Activated naive CD4-positive, alpha-beta T cell treated with anti-CD3 and anti-CD28 coated beads, Interleukin-2, amount 50 U/mL, for 24 hours (primary cell): ENCODE results near the gene MXRA7.
A peak's percentile ranks its signal among the peaks of the same experiment; 100 is the strongest.

ENCODE experiments used
- H3K27ac Mint-ChIP-seq: one replicate; pipeline ENCODE4 v1.8.0; 2021; ENCODE audit warnings: mild to moderate bottlenecking, mixed read lengths
- H3K27me3 Mint-ChIP-seq: one replicate; pipeline ENCODE4 v1.8.0; 2021; ENCODE audit warnings: mixed read lengths
- H3K36me3 Mint-ChIP-seq: one replicate; pipeline ENCODE4 v1.8.0; 2021; ENCODE audit warnings: mixed read lengths
- H3K4me1 Mint-ChIP-seq: one replicate; pipeline ENCODE4 v1.8.0; 2021; ENCODE audit warnings: mixed read lengths
- H3K4me3 Mint-ChIP-seq: one replicate; pipeline ENCODE4 v1.8.0; 2021; ENCODE audit warnings: mild to moderate bottlenecking, mixed read lengths
- H3K9me3 Mint-ChIP-seq: one replicate; pipeline ENCODE4 v1.8.0; 2021; ENCODE audit warnings: mixed read lengths

MXRA7 gene

GRCh38 chr17:76667491-76667755, 43.3 kb downstream of the MXRA7 start:
- no peaks in the 10 kb centered on the region for H3K36me3 Mint-ChIP-seq
- no peak overlapping the region for H3K4me3 Mint-ChIP-seq
- no peaks in the 10 kb centered on the region for H3K9me3 Mint-ChIP-seq
- no peak overlapping the region for H3K27ac Mint-ChIP-seq
- H3K4me1 Mint-ChIP-seq, result peaks cover 32% of the 10 kb centered on the region
- no peaks in the 10 kb centered on the region for H3K27me3 Mint-ChIP-seq

GRCh38 chr17:76660656-76661042, 50.1 kb downstream of the MXRA7 start:
- H3K9me3 Mint-ChIP-seq, result no peaks in the 10 kb centered on the region
- peak overlapping the region; percentile 36 for H3K4me3 Mint-ChIP-seq
- no peaks in the 10 kb centered on the region for H3K36me3 Mint-ChIP-seq
- H3K4me1 Mint-ChIP-seq, result peaks cover 32% of the 10 kb centered on the region
- H3K27ac Mint-ChIP-seq, result no peak overlapping the region
- no peaks in the 10 kb centered on the region for H3K27me3 Mint-ChIP-seq

- peak overlapping the region; percentile 36 for H3K4me3 Mint-ChIP-seq
- H3K36me3 Mint-ChIP-seq, result no peaks in the 10 kb centered on the region
- H3K27me3 Mint-ChIP-seq, result no peaks in the 10 kb centered on the region
- H3K27ac Mint-ChIP-seq, result no peak overlapping the region
- H3K4me1 Mint-ChIP-seq, result peaks cover 32% of the 10 kb centered on the region
- no peaks in the 10 kb centered on the region for H3K9me3 Mint-ChIP-seq
Measured at GRCh38 chr17:76659928-76660655, 50.7 kb downstream of the MXRA7 start.

DNA sequence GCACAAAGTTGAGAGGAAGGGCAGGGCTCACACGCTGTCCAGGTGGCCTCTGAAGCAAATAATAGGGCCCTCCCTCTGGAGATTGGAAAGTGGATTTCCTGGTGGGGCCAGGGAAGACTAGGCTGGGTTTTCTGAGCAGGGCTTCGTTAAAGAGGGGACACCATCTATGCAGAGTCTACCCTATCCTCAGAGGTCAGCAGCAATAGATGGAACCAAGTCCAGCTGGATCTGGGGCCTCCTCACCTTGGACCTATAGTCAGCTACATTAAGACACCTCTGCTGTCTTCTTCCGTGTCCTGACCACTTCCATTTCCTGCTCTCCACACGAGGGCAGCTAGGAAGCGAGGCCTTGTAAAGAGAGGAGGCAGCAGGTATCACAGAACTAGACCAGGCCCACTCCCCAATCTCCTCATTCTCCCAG, 52.5 kb downstream of the MXRA7 start:
- no peaks in the 10 kb centered on the region for H3K36me3 Mint-ChIP-seq
- no peaks in the 10 kb centered on the region for H3K9me3 Mint-ChIP-seq
- H3K27ac Mint-ChIP-seq, result peak overlapping the region; percentile 23
- peaks cover 32% of the 10 kb centered on the region for H3K4me1 Mint-ChIP-seq
- no peaks in the 10 kb centered on the region for H3K27me3 Mint-ChIP-seq
- no peak overlapping the region for H3K4me3 Mint-ChIP-seq

DNA sequence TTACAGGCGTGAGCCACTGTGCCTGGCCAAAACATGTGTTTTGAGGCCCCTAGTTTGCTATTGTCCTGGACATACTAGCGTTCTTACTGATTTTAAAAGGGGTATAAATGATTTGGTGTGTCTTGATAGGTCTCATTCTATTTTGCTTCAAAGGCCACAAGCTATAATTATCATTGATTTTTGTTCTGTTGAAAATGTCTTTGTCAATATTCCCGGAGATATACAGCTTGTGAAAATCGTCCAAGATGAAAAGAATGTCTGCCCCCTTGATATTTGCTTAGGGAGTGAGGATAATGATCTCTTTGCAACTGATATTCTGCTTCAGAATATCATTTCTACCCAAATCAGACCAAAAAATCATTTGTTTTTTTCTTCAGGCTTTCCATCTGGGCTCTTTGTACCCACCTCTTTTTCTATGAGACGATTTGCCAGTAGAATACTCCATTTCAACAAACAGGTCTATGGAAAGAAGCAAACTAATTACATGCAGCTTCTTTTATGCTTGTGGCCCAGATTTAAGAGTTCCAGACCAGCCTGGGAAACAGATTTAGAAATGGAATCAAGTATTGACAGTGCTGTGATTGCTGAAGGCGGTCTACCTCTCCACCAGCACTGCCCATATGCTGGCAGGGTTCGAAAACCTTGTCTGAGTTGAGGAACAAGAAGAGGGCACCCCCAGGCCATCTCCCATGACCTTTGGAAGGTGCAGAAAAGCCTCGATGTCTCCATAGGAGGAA, 53.1 kb downstream of the MXRA7 start:
- H3K27me3 Mint-ChIP-seq, result no peaks in the 10 kb centered on the region
- H3K27ac Mint-ChIP-seq, result peak overlapping the region; percentile 23
- H3K36me3 Mint-ChIP-seq, result no peaks in the 10 kb centered on the region
- no peak overlapping the region for H3K4me3 Mint-ChIP-seq
- no peaks in the 10 kb centered on the region for H3K9me3 Mint-ChIP-seq
- peaks cover 32% of the 10 kb centered on the region for H3K4me1 Mint-ChIP-seq

GRCh38 chr17:76654408-76654807, 56.4 kb downstream of the MXRA7 start:
- Mint-ChIP-seq H3K27ac (no peak overlapping the region), H3K4me1 (peaks cover 13% of the 10 kb centered on the region), H3K36me3 (no peaks in the 10 kb centered on the region), H3K27me3 (no peaks in the 10 kb centered on the region), H3K9me3 (no peaks in the 10 kb centered on the region), H3K4me3 (no peak overlapping the region)

- Mint-ChIP-seq H3K9me3 (peaks cover 5% of the 10 kb centered on the region), H3K4me3 (no peak overlapping the region), H3K36me3 (peaks cover 3% of the 10 kb centered on the region), H3K27ac (peak overlapping the region; percentile 35), H3K4me1 (peaks cover 5% of the 10 kb centered on the region), H3K27me3 (no peaks in the 10 kb centered on the region)
Measured at GRCh38 chr17:76650504-76650903, 60.3 kb downstream of the MXRA7 start.

DNA sequence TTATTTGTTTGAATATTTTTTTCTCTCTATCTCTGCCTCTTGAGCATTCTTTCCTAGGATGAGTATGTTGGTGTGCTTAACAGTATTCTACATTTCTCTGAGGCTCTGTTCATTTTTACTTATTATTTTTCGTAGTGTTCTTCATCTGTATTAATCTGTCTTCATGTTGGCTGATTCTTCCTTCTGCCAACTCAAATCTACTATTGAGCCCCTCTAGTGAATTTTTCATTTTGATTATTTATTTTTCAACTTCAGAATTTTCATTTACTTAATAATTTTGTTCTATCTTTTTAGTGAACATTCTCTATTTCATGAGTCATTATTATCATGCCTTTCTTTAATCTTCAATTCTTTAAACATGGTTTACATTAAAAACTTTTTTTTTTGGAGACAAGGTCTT, 64.1 kb downstream of the MXRA7 start:
- no peak overlapping the region for H3K27ac Mint-ChIP-seq
- peaks cover 3% of the 10 kb centered on the region for H3K36me3 Mint-ChIP-seq
- peaks cover 35% of the 10 kb centered on the region for H3K4me1 Mint-ChIP-seq
- H3K27me3 Mint-ChIP-seq, result no peaks in the 10 kb centered on the region
- peaks cover 5% of the 10 kb centered on the region for H3K9me3 Mint-ChIP-seq
- no peak overlapping the region for H3K4me3 Mint-ChIP-seq

- peaks cover 44% of the 10 kb centered on the region for H3K4me1 Mint-ChIP-seq
- H3K9me3 Mint-ChIP-seq, result peaks cover 5% of the 10 kb centered on the region
- H3K27me3 Mint-ChIP-seq, result no peaks in the 10 kb centered on the region
- H3K36me3 Mint-ChIP-seq, result peaks cover 3% of the 10 kb centered on the region
- H3K4me3 Mint-ChIP-seq, result no peak overlapping the region
- peak overlapping the region; percentile 33 for H3K27ac Mint-ChIP-seq
Measured at GRCh38 chr17:76645481-76645880, 65.3 kb downstream of the MXRA7 start.

- Mint-ChIP-seq H3K36me3 (peaks cover 3% of the 10 kb centered on the region), H3K4me3 (no peak overlapping the region), H3K4me1 (peaks cover 49% of the 10 kb centered on the region), H3K27me3 (no peaks in the 10 kb centered on the region), H3K27ac (peak overlapping the region; percentile 33), H3K9me3 (peaks cover 5% of the 10 kb centered on the region)
Measured at GRCh38 chr17:76644995-76645394, 65.8 kb downstream of the MXRA7 start.

DNA sequence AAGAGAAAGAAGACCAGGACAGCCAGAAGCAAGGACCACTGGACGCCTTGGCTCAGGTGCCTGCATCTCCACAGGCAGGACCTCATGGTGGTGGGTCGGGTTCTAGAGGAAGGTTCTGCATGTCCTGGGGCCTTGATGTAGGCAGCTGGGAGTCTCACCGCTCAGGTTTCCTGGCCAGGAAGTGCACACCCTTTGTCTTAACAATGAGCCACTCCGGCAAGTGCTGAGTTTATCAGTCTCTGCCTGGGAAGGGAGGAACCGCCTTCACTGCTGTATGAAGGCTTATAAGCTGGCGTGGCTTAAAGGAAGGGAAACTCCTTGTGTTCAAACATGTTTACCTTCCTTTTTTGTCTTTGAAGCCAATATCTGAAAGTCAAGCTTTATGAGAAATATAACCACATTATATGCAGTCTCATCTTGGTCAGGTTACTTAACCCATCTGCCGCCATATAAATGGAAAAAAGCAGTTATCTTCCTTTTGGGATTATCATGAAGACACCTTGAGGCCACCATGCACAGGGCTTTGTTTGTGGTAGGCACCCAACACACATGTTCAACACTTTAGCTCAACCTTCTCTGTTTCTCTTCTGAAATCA, 67.1 kb downstream of the MXRA7 start, which contains the start of gene ST6GALNAC1:
ST6GALNAC1 (minus strand) TSS at position 205 of the 596 bp plus-strand sequence; CDS start at position 86, 119 bp downstream.
- peaks cover 5% of the 10 kb centered on the region for H3K9me3 Mint-ChIP-seq
- peak within 1 kb of the TSS; percentile 69 for H3K27ac Mint-ChIP-seq
- H3K36me3 Mint-ChIP-seq, result peaks cover 3% of the 10 kb centered on the region
- peaks cover 49% of the 10 kb centered on the region for H3K4me1 Mint-ChIP-seq
- peak within 1 kb of the TSS; percentile 70 for H3K4me3 Mint-ChIP-seq
- H3K27me3 Mint-ChIP-seq, result no peaks in the 10 kb centered on the region

- no peaks in the 10 kb centered on the region for H3K27me3 Mint-ChIP-seq
- H3K4me3 Mint-ChIP-seq, result peak overlapping the region; percentile 70
- H3K36me3 Mint-ChIP-seq, result peaks cover 3% of the 10 kb centered on the region
- H3K27ac Mint-ChIP-seq, result peak overlapping the region; percentile 4
- peaks cover 5% of the 10 kb centered on the region for H3K9me3 Mint-ChIP-seq
- H3K4me1 Mint-ChIP-seq, result peaks cover 49% of the 10 kb centered on the region
Measured at GRCh38 chr17:76642994-76643393, 67.8 kb downstream of the MXRA7 start.

DNA sequence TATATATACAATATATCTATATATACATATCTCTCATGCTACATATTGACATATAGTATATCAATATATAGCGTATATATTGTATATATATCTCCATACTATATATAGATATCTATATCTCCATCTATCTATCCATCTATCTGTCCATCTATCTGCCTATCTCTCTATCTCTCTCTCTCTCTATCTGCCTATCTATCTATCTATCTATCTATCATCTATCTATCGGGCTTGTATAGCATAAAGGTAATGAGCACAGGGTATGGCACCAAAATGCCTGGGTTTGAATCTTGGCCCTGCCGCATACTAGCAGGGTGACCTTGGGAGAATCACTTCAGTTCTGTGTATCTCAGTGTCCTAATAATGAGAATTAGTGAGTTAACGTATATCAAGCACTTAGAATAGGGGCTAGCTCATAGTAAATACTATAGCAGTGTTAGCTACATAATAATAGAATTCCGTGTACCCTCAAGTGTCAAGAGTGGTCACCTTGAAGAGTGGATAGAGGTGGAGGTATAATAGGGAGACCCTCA, 68.7 kb downstream of the MXRA7 start:
- Mint-ChIP-seq H3K27ac (no peak overlapping the region), H3K4me3 (no peak overlapping the region), H3K36me3 (peaks cover 3% of the 10 kb centered on the region), H3K27me3 (no peaks in the 10 kb centered on the region), H3K4me1 (peaks cover 49% of the 10 kb centered on the region), H3K9me3 (peaks cover 5% of the 10 kb centered on the region)

GRCh38 chr17:76641501-76641900, 69.3 kb downstream of the MXRA7 start:
- Mint-ChIP-seq H3K27me3 (no peaks in the 10 kb centered on the region), H3K4me1 (peaks cover 46% of the 10 kb centered on the region), H3K4me3 (no peak overlapping the region), H3K36me3 (peaks cover 1% of the 10 kb centered on the region), H3K27ac (no peak overlapping the region), H3K9me3 (peaks cover 1% of the 10 kb centered on the region)

DNA sequence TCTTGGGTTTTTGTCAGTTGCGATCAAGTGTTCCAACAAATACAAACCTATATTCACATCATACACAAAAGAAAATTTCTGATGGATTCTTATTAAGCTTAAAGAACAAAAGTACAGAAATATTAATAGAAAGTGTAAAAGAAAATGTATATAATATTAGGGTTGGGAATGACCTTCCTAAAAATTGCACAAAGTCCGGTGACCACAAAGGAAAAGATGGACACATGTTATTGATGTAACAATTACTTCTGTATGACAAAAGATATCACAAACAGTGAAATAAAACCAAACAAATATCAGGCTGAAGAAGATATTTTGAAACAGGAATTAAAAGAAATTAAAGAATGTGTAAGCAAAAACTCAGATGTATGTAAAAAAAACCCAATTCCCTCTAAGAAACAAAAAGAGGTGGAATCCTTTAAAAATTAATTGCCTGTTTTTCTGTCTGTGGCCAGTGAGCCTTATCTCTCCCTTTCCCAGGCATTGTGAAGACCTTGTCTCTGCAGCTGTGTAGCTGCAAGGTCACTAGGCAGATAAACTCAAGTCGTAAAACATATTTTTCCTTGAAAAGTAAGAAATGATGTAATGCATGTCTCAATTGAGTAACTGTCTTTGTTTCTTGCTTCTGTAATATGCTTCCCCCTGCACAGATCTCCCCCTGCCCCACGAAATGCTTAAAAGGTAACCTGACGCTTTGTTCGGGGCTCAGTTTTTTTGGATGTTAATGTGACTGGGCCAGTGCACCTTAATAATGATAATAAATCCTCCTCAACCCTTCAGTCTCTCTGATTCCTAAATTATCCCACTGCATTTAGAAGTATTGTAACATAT, 70.0 kb downstream of the MXRA7 start:
- Mint-ChIP-seq H3K4me1 (peaks cover 45% of the 10 kb centered on the region), H3K36me3 (no peaks in the 10 kb centered on the region), H3K4me3 (no peak overlapping the region)

More for the DNA sequence above, 70.0 kb downstream of the MXRA7 start:
- H3K27ac Mint-ChIP-seq, result no peak overlapping the region
- no peaks in the 10 kb centered on the region for H3K9me3 Mint-ChIP-seq
- H3K27me3 Mint-ChIP-seq, result no peaks in the 10 kb centered on the region
